ENCODE measurements around the gene TPO.

DNA sequence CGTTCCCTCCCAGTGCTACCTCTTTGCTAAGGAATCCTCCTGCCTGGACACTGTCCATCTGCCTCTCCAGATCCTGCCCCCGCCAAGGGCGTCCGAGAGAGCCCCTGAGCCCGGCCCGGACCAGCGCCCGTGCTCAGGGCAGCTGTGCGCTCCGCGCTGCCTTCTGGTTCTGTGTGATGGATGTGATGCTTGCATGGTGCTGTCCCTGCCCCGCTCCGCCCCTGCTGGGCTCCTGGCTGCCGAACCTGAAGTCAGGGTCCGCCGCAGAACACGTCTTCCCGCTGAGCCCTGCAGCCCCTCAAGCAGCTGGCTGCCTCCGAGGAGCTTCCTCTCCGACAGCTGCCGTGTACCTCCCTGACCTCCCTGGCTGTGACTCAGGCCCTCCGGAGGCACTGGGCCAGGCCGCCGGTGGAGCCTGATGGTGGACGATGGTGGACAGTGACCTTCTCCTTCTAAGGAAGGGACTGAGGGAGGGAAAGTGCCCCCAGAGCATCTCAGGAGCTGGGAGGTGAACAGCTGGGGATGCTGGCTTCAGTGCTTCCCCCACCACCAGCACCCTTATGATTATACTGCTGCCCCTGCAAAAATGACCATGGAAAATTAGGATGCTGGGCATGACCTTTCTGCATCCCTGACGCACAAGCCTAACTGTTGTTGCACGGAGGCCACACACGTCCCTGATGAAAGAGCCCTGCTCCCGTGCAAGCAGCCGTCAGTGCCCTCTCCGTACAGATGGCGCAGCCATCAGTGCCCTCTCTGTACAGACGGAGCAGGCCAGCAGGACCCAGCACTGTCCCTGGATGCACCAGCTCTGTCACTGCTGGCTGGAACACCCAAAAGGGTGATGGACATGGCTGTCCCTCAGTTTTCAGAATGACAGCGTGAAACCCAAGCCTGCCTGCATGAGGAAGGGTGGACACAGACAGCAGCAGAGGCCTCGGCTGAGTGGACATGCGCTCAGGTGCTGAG, 99.3 kb downstream of the TPO start:
- TF ChIP-seq, protein P1, sequence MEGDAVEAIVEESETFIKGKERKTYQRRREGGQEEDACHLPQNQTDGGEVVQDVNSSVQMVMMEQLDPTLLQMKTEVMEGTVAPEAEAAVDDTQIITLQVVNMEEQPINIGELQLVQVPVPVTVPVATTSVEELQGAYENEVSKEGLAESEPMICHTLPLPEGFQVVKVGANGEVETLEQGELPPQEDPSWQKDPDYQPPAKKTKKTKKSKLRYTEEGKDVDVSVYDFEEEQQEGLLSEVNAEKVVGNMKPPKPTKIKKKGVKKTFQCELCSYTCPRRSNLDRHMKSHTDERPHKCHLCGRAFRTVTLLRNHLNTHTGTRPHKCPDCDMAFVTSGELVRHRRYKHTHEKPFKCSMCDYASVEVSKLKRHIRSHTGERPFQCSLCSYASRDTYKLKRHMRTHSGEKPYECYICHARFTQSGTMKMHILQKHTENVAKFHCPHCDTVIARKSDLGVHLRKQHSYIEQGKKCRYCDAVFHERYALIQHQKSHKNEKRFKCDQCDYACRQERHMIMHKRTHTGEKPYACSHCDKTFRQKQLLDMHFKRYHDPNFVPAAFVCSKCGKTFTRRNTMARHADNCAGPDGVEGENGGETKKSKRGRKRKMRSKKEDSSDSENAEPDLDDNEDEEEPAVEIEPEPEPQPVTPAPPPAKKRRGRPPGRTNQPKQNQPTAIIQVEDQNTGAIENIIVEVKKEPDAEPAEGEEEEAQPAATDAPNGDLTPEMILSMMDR (IDR thresholded peaks at IDR 0.05; ENCODE audit: poor library complexity): no peak
- TF ChIP-seq EZH2 (IDR thresholded peaks at IDR 0.05; ENCODE audit: borderline replicate concordance): no peak

All from hepatocyte (in vitro differentiated cells).